Dedifferentiated amniotic fluid mesenchymal stem cell (primary cell): ENCODE results near the gene CACNA1H.
"Not testable (repeated sequence)": the region's sequence is repeated elsewhere in the genome, so short reads cannot be mapped to it uniquely, and the experiment has no call there.

Experiments used
- DNase-seq: peaks from one replicate; pipeline ENCODE4 v3.0.0-alpha.2; 2016; ENCODE audit errors: extremely low spot score

The CACNA1H gene

DNA sequence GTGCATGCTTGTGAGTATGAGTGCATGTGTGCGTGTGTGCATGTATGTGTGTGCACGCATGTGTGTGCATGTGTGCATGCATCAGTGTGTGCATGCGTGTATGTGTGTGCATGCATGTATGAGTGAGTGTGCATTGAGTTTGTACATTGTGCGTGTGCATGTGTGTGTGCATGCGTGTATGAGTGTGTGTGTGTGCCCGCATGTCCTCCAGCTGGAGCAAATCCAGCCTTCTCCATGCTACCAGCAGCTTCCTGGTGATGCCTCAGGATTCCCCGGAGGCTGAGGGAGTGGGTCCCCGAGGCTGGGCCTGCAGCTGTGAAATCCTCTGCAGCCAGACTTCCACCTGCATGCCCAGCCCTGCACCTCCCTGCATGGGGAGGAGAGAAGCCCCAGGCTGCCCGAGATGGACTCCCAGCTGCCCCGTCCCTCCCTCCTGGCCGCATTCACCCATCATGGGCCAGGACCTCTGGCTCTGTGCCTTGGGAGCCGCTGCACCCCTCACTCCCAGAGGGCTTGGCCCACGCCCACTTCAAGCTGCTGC, 112.3 kb downstream of the CACNA1H start:
- no peak for DNase-seq

DNA sequence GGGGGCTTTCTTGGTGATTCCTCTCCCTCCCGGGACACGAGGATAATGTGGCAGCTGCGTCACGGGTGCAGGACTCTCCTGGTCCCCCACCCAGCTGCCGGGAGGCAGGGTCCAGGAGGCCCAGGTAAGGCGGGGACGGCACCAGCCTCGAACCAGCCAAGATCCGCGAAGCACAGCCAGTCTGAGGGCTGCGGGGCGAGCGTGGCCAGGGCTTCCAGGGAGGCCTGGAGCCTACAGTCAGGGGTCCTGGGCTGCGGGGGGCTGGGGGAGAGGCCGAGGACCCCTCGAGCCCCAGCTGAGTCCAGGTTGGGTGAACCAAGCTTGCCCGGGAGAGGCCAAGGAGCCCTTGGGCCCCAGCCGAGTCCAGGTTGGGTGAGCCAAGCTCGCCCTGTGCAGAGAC, 112.9 kb downstream of the CACNA1H start:
- DNase-seq, result no peak

DNA sequence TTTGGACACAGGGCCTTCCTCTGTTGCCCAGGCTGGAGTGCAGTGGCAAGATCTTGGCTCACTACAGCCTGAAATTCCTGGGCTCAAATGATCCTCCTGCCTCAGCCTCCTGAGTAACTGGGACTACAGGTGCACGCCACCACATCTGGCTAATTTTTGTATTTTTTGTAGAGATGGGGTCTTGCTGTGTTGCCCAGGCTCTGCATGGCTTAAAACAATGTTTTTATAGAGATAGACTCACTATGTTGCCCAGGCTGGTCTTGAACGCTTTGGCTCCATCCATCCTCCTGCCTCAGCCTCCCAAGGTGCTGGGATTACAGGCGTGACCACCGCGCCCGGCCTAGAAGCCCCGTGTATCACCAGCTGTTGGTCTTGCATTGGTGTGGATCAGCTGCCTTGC, 116.5 kb downstream of the CACNA1H start:
- not testable (repeated sequence) for DNase-seq

DNA sequence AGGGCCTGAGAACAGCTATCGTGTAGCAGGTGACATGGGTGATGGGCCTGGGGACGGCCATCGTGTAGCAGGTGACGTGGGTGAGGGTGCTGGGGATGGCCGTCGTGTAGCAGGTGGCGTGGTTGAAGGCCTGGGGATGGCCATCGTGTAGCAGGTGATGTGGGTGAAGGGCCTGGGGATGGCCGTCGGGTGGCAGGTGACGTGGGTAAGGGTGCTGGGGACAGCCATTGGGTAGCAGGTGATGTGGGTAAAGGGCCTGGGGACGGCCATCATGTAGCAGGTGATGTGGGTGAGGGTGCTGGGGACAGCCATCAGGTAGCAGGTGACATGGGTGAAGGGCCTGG, 118.4 kb downstream of the CACNA1H start:
- DNase-seq, result no peak
